HL-60/S4 treated with phorbol 12-myristate 13-acetate at 8.2 ng/mL for 4 days and 3 days (cell line): ENCODE data around the gene SNX27.
"Not testable (repeated sequence)": the region's sequence is repeated elsewhere in the genome, so short reads cannot be mapped to it uniquely, and the experiment has no call there.

Source experiments
- in situ Hi-C: fragments of 300-500 bp; cut with MboI; formaldehyde crosslinking; loops from 2 replicates; pipeline ENCODE4 v1.15.0; 2022; ENCODE audit warnings: low sequenced_read_pairs

Gene SNX27

GRCh38 chr1:151638074-151638775 is 26.4 kb downstream of the SNX27 start:
- in situ Hi-C loops: no loop called here

GRCh38 chr1:151638812-151639211 is 27.0 kb downstream of the SNX27 start:
- in situ Hi-C loops: no loop called here

DNA sequence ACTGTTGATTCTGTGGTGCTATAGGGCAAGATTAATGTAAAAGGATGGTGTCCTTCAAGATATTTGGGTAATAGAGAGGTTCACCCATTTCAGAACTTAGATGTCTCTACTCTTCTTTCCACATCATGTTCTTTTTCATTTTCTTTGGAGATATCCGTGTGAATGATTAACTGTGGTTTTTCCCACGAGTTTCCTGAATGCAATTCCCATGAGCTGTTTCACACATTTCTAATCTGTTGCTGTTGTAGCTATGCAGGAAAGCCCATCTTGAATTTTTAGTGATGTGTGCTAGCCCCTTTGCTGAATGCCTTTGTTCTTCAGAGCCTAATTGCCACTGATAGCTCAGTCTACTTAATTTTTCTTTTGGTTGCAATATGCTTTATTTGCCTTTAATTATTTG is 27.6 kb downstream of the SNX27 start:
- in situ Hi-C loops: no loop called here

DNA sequence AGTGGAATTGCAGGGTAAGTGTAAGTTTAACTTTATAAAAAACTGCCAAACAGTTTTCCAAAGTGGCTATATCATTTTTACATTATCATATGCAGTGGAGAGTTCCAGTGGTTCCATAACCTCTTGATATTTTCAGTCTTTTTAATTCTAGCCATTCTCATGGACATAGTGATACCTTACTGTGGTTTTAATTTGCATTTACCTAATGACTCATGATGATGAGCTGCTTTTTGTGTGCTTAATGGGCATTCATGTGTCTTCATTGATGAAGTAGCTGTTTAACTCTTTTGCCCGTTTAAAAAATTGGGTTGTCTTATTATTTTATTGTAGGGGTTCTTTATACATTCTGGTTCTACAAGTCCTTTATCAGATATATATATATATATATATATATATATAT is 29.4 kb downstream of the SNX27 start:
- in situ Hi-C loops: no loop called here

- in situ Hi-C loops: not testable (repeated sequence)
Measured at GRCh38 chr1:151643085-151643484, 31.2 kb downstream of the SNX27 start.

- in situ Hi-C loops: no loop called here
Measured at GRCh38 chr1:151644001-151644400, 32.2 kb downstream of the SNX27 start.

DNA sequence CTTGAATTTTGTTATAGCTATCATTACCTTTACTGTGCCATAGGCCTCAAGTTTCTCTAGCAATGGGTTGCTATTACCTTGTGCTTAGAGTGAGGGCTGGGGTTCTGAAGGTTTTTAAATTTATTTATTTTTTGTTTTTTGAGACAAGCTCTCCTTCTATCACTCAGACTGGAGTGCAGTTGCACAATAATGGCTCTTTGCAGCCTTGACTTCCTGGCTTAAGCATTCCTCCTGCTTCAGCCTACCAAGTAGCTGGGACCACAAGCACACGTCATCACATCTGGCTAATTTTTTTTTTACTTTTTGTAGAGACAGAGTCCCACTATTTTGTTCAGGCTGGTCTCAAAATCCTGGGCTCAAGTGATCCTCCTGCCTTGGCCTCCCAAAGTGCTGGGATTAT is 41.5 kb downstream of the SNX27 start:
- in situ Hi-C loops: no loop called here

DNA sequence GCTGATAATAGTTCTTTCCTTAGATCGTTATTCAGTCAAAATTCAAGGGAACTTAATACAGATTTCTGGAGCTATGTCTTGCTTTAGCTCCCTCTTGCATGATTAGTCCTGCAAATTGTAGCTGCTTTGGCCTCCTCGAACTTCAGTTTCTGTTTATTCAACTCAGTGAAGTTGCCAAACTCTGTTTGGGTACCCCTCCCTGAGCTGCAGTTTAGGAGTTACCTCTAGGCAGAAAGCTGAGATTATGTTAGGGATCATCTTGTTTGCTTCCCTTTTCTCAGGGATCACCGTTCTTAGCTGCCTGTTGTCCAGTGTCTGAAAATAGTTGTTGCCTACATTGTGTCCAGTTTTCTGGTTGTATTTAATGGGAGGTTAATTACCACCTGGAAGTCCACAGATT is 43.5 kb downstream of the SNX27 start:
- in situ Hi-C loops: no loop called here

DNA sequence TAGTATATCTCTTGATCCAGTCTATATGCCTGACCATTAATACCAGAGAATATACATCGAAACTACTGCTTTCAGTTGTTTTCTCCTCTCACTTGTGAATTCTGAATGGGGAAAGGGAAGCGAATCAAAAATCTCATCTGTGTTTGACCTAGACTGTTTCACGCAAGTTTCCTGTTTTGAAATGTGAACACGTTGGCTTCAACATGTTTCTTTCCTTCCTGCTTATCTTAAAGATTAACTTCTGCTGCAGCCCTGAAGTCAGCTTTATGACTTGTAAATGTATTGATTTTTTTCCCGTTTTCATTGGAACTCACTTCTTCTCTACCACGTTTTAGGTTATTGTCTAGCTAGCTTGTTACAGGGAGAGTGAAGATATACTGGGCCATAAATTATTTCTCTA is 49.9 kb downstream of the SNX27 start:
- in situ Hi-C loops: no loop called here

DNA sequence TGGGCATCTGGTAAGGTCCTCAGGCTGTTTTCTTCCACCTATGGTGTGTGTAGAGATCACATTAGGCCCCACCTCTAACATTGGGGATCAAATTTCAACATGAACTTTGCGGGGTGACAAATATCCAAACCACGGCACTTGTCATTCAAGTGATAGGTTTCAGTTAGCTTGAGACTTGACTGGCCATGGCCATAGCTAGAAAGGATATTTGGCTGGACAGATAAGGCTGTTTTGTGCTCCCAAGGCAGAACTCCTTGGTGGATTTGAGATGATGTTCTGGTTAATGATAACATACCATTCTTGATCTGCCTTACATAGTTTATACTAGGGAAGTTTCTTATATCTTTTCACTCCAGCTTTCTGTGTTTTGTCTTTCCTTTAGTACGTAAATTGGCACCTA is 56.2 kb downstream of the SNX27 start:
- in situ Hi-C loops: no loop called here

DNA sequence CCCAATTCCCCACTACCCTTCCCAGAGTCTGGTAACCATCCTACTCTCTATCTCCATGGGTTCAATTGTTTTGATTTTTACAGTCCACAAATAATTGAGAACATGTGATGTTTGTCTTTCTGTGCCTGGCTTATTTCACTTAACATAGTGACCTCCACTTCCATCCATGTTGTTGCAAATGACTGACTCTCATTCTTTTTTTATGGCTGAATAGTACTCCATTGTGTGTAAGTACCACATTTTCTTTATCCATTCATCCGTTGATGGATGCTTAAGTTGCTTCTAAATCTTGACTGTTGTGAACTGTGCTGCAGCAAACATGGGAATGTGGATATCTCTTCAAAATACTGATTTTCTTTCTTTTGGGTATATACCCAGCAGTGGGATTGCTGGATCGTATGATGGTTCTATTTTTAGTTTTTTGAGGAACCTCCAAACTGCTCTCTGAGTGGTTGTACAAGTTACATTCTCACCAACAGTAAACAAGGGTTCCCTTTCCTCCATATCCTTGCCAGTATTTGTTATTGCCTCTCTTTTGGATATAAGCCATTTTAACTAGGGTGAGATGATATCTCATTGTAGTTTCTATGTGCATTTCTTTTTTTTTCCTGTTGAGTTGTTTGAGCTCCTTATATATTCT is 58.3 kb downstream of the SNX27 start:
- in situ Hi-C loops: not testable (repeated sequence)

DNA sequence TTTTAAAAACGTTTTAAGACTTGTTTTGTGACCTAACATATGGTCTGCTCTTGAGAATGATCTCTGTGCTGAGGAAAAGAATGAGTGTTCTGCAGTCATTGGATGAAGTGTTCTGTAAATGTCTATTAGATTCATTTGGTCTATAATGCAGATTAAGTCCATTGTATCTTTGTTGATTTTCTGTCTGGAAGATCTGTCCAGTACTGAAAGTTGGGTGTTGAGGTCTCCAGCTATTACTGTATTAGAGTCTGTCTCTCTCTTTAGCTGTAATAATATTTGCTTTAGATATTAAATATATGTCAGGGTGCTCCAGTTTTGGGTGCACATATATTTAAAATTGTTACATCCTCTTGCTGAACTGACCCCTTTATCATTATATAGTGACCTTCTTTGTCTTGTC is 61.6 kb downstream of the SNX27 start:
- in situ Hi-C loops: no loop called here

- in situ Hi-C loops: no loop called here
Measured at GRCh38 chr1:151680391-151680790, 68.5 kb downstream of the SNX27 start.

- in situ Hi-C loops: no loop called here
Measured at GRCh38 chr1:151680826-151681225, 69.0 kb downstream of the SNX27 start.

DNA sequence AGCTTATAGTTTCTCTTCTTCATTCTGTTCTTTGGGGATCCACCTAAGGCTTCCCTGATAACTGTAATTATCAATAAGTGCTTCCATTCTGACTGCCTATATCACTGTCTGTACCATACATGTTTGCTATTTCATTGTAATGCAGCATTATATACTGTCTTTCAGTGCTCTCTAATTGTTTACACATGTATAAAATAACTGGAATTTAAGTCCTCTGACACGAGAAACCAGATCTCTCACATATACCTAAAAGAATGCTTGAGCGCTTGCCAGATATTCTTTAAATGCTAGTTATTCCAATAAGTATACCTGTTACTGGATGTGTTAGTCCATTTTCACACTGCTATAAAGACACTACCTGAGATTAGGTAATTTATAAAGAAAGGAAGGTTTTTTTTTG is 70.1 kb downstream of the SNX27 start:
- in situ Hi-C loops: no loop called here

DNA sequence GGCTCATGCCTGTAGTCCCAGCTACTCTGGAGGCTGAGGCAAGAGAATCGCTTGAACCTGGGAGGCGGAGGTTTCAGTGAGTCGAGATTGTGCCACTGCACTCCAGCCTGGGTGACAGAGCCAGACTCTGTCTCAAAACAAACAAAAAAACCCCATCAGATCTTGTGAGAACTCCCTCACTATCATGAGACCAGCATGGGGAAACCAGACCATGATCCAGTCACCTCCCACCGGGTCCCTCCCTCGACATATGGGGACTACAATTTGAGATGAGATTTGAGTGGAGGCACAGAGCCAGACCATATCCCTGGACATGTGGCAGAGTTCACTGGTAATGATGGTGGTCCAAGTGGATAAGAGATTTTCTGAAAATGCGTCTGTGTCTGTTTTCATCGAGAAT is 71.1 kb downstream of the SNX27 start:
- in situ Hi-C loops: not testable (repeated sequence)

DNA sequence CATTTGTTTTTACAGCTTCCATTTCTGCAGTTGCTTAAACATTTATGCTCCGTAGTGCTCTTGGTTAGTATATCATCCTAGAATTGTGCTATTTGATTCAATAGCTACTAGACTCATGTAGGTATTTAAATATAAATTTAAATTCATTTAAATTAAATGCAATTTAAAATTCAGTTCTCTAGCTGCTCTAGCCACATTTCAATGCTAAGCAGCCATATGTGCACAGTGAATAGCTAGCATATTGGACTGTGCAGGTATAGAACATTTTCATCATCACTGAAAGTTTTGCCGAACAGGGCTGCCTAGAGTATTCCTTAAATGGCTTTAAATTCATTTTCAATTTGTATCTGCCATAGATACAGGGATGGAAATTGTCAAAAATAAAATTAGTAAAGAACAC is 72.3 kb downstream of the SNX27 start:
- in situ Hi-C loops: no loop called here

- in situ Hi-C loops: no loop called here
Measured at GRCh38 chr1:151686561-151686960, 74.7 kb downstream of the SNX27 start.

- in situ Hi-C loops: no loop called here
Measured at GRCh38 chr1:151689494-151689893, 77.6 kb downstream of the SNX27 start.

- in situ Hi-C loops: no loop called here
Measured at GRCh38 chr1:151692226-151692625, 80.4 kb downstream of the SNX27 start.

GRCh38 chr1:151693057-151693651 is 81.3 kb downstream of the SNX27 start:
- in situ Hi-C loops: no loop called here

DNA sequence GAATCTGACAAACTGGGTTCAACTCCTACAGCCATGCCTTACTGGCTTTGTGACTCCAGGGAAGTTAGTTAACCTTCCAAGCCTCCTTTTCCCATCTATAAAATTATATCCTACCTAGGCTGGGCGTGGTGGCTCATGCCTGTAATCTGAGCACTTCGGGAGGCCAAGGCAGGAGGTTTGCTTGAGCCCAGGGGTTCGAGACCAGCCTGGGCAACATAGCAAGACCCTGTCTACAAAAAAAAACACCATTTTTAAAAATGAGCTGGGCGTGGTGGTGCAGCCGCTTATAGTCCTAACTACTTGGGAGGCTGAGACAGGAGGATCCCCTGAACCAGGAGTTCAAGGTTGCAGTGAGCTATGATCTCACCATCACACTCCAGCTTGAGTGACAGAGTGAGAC is 89.7 kb downstream of the SNX27 start:
- in situ Hi-C loops: no loop called here
